Prostate gland (tissue), 2 donors: ENCODE data around the gene KLF11.

ENCODE experiments used
- CTCF ChIP-seq, 4 experiments: fragments of 200-600 bp in 2 of 4; fragments of 450-650 bp in 2 of 4; sonication (generic) in 2 of 4; IDR thresholded peaks; 1 replicate in 3 of 4; 2 replicates in 1 of 4; pipeline ENCODE4 v1.5.1; 2016 to 2019; ENCODE audit warnings: antibody characterized with exemption in 4 of 4, mild to moderate bottlenecking in 2 of 4, moderate library complexity in 2 of 4
- POLR2A ChIP-seq: fragments of 450-650 bp; IDR thresholded peaks from one replicate; pipeline ENCODE4 v1.6.1; 2016; ENCODE audit warnings: antibody characterized with exemption, mild to moderate bottlenecking
- POLR2AphosphoS5 ChIP-seq: sonication (generic); formaldehyde crosslinking; IDR thresholded peaks from one replicate; pipeline ENCODE4 v1.6.1; 2017; ENCODE audit warnings: antibody characterized with exemption

DNA sequence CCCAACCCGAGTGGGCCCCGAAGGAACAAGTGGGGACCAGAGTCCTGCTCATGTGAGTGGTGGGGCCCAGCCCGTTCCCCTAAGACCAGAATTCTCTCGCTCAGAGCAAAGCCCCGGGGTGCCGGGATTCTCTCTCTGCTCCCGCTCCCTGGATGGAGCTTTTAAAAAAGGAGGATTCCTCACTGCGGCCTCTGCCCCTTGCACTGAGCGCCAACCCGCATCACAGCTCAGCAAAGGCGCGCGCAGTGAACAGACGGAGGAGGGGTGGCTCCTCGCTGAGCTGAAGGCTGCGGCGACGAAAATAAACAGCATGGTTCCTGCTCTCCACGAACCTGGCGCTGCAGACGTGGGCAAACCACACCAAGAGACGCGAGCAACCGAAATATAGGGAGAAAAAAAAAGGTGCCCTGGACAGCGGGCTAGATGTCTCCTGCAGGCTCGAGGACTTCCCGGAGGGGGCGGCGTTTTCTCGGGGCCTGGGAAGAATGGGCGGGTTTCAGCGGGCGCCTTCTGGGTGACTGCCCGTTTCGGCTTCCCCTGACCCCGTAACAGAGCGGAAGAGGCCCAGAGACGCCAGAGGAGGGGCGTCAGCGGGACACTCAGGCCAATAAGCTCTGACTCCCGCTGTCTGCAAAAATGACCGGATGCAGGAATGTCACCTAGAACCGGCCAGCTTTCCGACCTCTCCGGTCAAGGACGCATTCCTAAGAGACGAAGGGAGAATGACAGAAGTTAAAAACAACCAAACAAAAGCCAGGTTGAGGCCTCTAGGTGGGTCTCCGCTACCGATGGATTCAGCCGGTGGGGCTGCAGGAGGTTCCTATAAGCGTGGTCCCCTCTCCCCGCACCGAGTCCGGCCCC is 819 bp upstream of the KLF11 start:
- TF ChIP-seq POLR2AphosphoS5 (no peak), CTCF (IDR thresholded peaks at IDR 0.05) (no peak), POLR2A (no peak)
